Activated B cell treated with CpG ODN at 0.5 μM for 24 hours (primary cell): ENCODE results near the gene SERPINE2. TPM values are rescaled to one million over a fixed set of nuclear protein-coding genes. Genes with fewer than 3 reads are reported as not detected.
"Not testable (repeated sequence)": the region's sequence is repeated elsewhere in the genome, so short reads cannot be mapped to it uniquely, and the experiment has no call there.

ENCODE experiments used
- ATAC-seq: fragments of 200-7000 bp; cut with Tn5 transposase; one replicate; pipeline ENCODE4 v1.10.0; 2021; ENCODE audit warnings: low read depth, mild to moderate bottlenecking, moderate library complexity
- CTCF ChIA-PET: fragments of 350-600 bp; sonication (Branson Sonifier 250); formaldehyde crosslinking; loops from one replicate; lab custom pipeline; 2021; ENCODE audit warnings: antibody characterized with exemption; lab: Charles Lee
- POLR2A ChIA-PET: fragments of 350-600 bp; sonication (Branson Sonifier 250); formaldehyde crosslinking; loops from one replicate; lab custom pipeline; 2021; ENCODE audit warnings: antibody characterized with exemption; lab: Charles Lee
- DNase-seq: peaks from one replicate; pipeline ENCODE4 v3.0.0; 2022
- H3K27ac Mint-ChIP-seq: one replicate; pipeline ENCODE4 v1.8.0; 2020; ENCODE audit warnings: mixed read lengths
- H3K27me3 Mint-ChIP-seq: one replicate; pipeline ENCODE4 v1.8.0; 2021; ENCODE audit warnings: mixed read lengths
- H3K36me3 Mint-ChIP-seq: one replicate; pipeline ENCODE4 v1.8.0; 2021; ENCODE audit warnings: low read depth, mixed read lengths
- H3K4me1 Mint-ChIP-seq: one replicate; pipeline ENCODE4 v1.8.0; 2021; ENCODE audit warnings: mixed read lengths
- H3K4me3 Mint-ChIP-seq: one replicate; pipeline ENCODE4 v1.8.0; 2020; ENCODE audit warnings: mild to moderate bottlenecking, mixed read lengths
- H3K9me3 Mint-ChIP-seq: one replicate; pipeline ENCODE4 v1.8.0; 2020; ENCODE audit warnings: mixed read lengths
- intact Hi-C: fragments of 100-400 bp; cut with micrococcal nuclease; formaldehyde crosslinking; loops from one replicate; pipeline ENCODE4 v1.15.1; 2024
- total RNA-seq: library from RNA; stranded (reverse); gene quantifications from 2 replicates; pipeline ENCODE4 v1.2.3, GENCODE V29; 2022
- TF ChIP-seq, protein P1 (sequence below): fragments of 200-600 bp; IDR thresholded peaks from one replicate; pipeline ENCODE4 v1.8.0; 2022; ENCODE audit warnings: antibody characterized with exemption, mild to moderate bottlenecking

The SERPINE2 gene
- total RNA-seq, 1 donor from 2014 or later: 1.1 TPM

DNA sequence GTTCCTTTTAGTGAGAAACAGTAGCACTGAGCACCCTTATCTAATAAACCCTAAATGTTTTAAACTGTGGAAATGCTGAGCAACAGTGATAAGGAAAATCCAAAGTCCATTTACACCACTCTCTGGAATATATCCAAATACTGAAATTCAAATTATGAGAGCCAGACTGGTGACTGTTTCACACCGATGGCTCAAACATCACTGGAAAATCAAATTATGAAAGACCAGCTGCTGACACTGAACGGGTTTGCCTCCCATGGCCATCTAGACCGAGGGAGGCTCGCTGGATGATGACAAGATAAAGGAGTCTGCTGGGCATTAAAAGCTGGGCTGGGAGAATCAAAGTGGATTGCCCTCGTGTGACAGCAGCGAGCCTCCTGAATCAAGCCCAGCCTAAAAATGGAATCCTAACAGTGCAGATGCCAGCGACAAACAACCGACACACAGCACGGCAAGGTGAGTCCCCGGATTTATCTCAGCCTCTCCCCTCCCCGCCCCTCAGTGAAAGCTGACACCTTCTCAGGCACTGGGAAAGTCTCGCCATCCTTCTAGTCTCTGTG is 30.3 kb downstream of the SERPINE2 start:
- H3K27ac Mint-ChIP-seq: no peak overlapping the region
- H3K27me3 Mint-ChIP-seq: peaks cover 5% of the 10 kb centered on the region
- no peak overlapping the region for H3K4me3 Mint-ChIP-seq
- CTCF ChIA-PET: no interaction called here
- DNase-seq: no peak
- no peak for ATAC-seq
- intact Hi-C loops: no loop called here
- TF ChIP-seq, protein P1, sequence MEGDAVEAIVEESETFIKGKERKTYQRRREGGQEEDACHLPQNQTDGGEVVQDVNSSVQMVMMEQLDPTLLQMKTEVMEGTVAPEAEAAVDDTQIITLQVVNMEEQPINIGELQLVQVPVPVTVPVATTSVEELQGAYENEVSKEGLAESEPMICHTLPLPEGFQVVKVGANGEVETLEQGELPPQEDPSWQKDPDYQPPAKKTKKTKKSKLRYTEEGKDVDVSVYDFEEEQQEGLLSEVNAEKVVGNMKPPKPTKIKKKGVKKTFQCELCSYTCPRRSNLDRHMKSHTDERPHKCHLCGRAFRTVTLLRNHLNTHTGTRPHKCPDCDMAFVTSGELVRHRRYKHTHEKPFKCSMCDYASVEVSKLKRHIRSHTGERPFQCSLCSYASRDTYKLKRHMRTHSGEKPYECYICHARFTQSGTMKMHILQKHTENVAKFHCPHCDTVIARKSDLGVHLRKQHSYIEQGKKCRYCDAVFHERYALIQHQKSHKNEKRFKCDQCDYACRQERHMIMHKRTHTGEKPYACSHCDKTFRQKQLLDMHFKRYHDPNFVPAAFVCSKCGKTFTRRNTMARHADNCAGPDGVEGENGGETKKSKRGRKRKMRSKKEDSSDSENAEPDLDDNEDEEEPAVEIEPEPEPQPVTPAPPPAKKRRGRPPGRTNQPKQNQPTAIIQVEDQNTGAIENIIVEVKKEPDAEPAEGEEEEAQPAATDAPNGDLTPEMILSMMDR: no peak
- POLR2A ChIA-PET: no interaction called here
- no peaks in the 10 kb centered on the region for H3K9me3 Mint-ChIP-seq
- H3K36me3 Mint-ChIP-seq: no peaks in the 10 kb centered on the region
- no peaks in the 10 kb centered on the region for H3K4me1 Mint-ChIP-seq

DNA sequence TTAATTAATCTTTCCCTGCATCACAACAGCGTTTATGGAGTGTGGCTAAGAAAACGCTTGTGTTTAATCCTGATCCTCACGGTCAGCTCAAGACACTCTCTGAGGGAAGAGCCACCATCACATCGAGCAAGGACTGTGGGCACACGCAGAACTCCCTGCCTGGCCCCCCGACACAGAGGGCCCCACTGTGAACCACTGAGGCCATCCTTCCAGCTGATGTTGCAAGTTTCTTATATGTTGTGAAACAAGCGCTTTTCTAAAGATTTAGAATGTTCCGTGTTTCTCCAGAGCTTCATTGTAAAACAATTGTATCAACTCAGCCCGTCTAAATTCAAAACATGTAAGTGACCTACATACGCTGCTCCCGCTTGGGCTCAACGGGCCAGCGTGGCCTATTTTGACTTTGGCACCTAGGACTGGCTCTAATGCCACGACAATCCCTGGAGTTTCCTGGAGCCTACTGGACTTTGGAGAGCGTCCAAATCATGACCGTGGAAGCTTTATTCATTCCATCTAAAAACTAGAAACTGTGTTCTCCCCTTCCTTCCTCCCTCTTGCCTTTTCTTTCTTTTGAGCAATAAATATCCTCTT is 34.9 kb downstream of the SERPINE2 start:
- intact Hi-C loops: loop anchor here (5.0 kb wide), 1 partner anchor 33 kb away; the partner anchor contains the start of gene SERPINE2
- DNase-seq (no peak), ATAC-seq (no peak)
- no peaks in the 10 kb centered on the region for H3K27me3 Mint-ChIP-seq
- H3K27ac Mint-ChIP-seq: no peak overlapping the region
- ChIA-PET POLR2A (no interaction called here), CTCF (interaction anchor here (1.3 kb wide), 1 partner anchor 10 kb away, joined by 5 read pairs; no protein-coding TSS in a partner anchor)
- TF ChIP-seq, protein P1: no peak
- no peaks in the 10 kb centered on the region for H3K36me3 Mint-ChIP-seq
- no peak overlapping the region for H3K4me3 Mint-ChIP-seq
- H3K4me1 Mint-ChIP-seq: no peaks in the 10 kb centered on the region
- no peaks in the 10 kb centered on the region for H3K9me3 Mint-ChIP-seq

DNA sequence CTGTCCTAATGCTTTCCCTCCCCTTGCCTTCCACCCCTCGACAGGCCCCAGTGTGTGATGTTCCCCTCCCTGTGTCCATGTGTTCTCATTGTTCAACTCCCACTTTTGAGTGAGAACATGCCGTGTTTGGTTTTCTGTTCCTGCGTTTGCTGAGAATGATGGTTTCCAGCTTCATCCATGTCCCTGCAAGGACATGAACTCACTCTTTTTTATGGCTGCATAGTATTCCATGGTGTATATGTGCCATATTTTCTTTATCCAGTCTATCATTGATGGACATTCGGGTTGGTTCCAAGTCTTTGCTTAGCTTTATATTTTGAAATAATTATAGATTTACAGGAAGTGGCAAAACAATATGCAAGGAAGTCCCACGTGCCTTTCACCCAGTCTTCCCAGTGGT is 38.4 kb downstream of the SERPINE2 start:
- ATAC-seq, DNase-seq, POLR2A ChIA-PET, H3K4me3 Mint-ChIP-seq, CTCF ChIA-PET, H3K36me3 Mint-ChIP-seq, H3K27me3 Mint-ChIP-seq, H3K27ac Mint-ChIP-seq, H3K9me3 Mint-ChIP-seq, H3K4me1 Mint-ChIP-seq: not testable (repeated sequence)
- intact Hi-C loops: loop anchor here (5.0 kb wide), 1 partner anchor 37 kb away; the partner anchor contains the start of gene SERPINE2

DNA sequence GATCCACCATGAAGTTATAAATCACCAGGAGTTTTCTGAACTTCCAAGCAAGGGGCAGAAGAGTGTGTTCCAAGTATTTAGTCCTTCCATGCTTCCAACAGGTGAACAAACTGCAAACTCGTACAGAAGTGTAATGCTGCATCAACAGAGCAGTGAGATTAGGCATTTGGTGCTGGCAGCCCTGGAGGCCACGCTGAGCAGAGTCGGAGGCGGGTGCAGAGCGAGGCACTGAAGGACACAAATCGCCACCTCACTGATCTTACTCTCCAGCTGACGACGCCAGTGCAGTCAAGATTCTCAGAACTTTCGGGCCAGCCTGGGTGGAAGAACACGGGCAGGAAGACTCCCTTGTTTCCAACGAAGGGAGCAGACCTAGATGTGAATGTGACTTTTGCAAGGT is 39.2 kb downstream of the SERPINE2 start:
- TF ChIP-seq, protein P1: no peak
- Mint-ChIP-seq H3K36me3 (no peaks in the 10 kb centered on the region), H3K4me3 (no peak overlapping the region), H3K27me3 (no peaks in the 10 kb centered on the region), H3K27ac (no peak overlapping the region), H3K4me1 (no peaks in the 10 kb centered on the region), H3K9me3 (no peaks in the 10 kb centered on the region)
- ATAC-seq: no peak
- DNase-seq: no peak
- CTCF ChIA-PET: no interaction called here
- POLR2A ChIA-PET: no interaction called here
- intact Hi-C loops: loop anchor here (5.0 to 10.0 kb wide), 2 partner anchors 37 to 775 kb away; partner anchors contain the start of gene SERPINE2

DNA sequence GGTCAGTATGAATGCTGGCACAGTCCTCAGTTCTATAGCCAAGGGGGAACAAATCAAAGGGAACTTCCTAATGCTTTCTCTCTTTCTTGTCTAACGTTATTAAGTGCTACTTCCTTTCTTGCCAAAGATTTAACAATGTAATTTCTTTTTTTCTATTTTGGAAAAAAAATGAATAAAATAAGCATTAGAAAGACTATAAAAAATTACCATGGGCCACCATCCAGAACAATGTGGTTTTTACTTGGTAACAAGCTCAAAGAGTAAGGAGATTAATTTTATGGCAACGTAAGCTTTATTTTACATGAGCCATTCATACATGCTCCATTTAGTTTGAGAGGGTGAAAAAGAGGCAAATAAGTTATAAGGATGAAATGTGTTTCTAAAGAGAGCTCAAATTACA is 40.1 kb downstream of the SERPINE2 start:
- no peak for DNase-seq
- intact Hi-C loops: loop anchor here (10.0 kb wide), 1 partner anchor 776 kb away; no protein-coding TSS in a partner anchor
- H3K27me3 Mint-ChIP-seq: no peaks in the 10 kb centered on the region
- H3K36me3 Mint-ChIP-seq: no peaks in the 10 kb centered on the region
- no peaks in the 10 kb centered on the region for H3K4me1 Mint-ChIP-seq
- ChIA-PET POLR2A (no interaction called here), CTCF (interaction anchor here (1.1 kb wide), 2 partner anchors 29 to 285 kb away, joined by 3 read pairs; no protein-coding TSS in a partner anchor)
- H3K4me3 Mint-ChIP-seq: no peak overlapping the region
- ATAC-seq: no peak
- H3K27ac Mint-ChIP-seq: no peak overlapping the region
- H3K9me3 Mint-ChIP-seq: no peaks in the 10 kb centered on the region
- TF ChIP-seq, protein P1: no peak
